ENCODE data around the gene TXNRD1.
"Not testable (repeated sequence)": the region's sequence is repeated elsewhere in the genome, so short reads cannot be mapped to it uniquely, and the experiment has no call there.

TXNRD1 gene

GRCh38 chr12:104215638-104216297, at the start of gene TXNRD1:
TSS of gene TXNRD1 (plus strand) at chr12:104215779. CDS start at chr12:104215803, 24 bp downstream.
- DNase-seq: peak; percentile 89

GRCh38 chr12:104165801-104166200, 49.8 kb upstream of the TXNRD1 start:
- no peak for DNase-seq

DNA sequence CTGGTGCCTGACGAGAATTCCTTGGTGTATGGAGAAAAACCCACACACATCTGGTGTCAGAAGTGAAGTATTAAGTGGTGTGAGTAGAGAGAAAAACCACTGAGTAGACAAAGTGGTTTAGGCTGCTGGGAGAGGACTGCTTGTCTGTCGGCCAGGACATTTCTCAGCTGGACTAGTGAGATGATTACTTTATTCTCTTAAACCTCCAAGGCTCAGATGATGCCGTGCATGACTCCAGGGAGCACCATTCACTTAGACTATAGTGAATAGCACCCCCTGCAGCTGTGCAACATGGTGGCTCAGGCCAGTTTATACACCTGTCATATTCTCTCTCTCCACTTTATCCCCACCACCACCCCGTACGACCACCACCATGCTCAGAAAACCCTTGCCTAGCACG, 49.1 kb upstream of the TXNRD1 start:
- no peak for DNase-seq

- no peak for DNase-seq
Observed at GRCh38 chr12:104167519-104168458, 47.8 kb upstream of the TXNRD1 start.

DNA sequence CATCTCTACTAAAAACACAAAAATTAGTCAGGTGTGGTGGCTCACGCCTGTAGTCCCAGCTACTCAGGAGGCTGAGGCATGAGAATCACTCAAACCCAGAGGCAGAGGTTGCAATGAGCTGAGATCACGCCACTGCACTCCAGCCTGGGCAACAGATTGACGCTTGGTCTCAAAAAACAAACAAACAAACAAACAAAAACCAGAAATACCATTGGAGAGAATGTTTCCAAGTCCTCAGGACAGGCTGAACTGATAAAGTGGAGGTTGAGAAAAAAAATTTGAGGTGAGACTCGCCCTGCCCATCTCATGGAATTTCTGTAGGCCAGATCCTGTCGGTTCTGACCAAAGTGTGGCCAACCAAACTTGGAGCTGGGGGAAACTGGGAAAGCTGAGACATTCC, 47.0 kb upstream of the TXNRD1 start:
- no peak for DNase-seq

DNA sequence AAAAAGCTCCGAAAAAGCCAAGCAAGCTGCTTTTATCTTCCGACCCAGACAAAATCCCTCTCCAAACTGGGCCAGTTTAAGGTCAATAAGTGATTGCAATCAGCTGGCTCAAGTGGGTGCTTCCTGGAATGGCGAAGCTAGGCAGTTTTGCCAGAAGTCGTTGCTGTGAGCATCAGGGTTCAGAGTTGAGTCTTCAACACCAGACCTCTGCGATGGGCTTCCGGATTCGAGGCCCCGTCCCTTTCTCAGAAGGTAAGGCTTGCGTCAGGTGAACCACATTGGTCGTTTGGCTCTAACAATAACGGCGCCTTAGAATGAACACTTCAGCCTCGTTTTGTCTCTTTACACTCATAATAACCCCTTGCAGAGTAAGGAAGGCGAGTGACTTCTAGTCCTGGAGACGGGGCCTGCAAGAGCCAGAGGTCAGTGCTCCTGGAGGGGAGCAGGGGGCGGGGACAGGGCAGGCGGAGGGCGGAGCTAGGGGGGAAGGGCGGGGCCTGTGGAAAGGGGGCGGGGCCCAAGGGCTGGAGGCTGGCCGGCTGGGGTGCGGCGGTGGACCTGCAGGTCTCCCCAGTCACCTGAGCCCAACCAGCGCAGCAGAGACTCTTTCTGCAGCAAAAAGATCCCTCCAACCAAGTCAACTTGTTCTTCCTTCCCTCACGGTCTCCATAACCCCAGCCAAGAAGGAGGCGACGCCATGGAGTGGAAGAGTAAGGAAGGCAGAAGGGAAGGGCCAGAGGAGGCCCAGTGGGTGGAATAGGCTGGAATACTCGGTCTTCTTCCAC, 43.6 kb upstream of the TXNRD1 start:
- DNase-seq: no peak

- no peak for DNase-seq
Observed at GRCh38 chr12:104172570-104172947, 43.0 kb upstream of the TXNRD1 start.

DNA sequence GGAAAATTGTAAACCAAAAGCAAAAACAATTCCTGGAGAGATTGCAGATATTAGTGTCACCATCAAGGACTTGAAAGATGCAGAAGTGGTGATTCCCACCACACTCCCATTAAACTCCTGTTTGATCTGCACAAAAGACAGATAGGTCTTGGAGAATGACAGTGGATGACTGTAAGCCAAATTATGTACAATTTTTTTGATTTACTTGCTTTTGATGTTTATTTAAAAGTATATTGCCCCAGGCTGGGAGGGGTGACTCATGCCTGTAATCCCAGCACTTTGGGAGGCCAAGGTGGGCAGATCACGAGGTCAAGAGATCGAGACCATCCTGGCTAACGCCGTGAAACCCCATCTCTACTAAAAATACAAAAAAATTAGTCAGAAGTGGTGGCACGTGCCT, 41.8 kb upstream of the TXNRD1 start:
- not testable (repeated sequence) for DNase-seq

GRCh38 chr12:104175726-104176247, 39.8 kb upstream of the TXNRD1 start:
- no peak for DNase-seq

DNA sequence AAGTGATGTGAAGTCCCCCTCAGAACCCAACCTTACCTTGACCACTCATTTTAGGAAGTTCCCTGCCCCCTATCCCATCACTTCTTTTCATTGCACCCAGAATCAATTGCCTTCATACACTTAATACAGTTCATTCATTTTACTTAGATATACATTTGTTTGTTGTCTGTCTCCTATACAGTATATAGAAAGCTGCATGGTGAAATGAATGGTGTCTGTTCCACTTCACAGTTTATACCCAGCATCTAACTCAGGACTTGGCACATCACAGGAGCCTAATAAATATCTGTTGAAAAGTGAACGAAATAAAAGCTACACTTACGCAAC, 38.3 kb upstream of the TXNRD1 start:
- no peak for DNase-seq

DNA sequence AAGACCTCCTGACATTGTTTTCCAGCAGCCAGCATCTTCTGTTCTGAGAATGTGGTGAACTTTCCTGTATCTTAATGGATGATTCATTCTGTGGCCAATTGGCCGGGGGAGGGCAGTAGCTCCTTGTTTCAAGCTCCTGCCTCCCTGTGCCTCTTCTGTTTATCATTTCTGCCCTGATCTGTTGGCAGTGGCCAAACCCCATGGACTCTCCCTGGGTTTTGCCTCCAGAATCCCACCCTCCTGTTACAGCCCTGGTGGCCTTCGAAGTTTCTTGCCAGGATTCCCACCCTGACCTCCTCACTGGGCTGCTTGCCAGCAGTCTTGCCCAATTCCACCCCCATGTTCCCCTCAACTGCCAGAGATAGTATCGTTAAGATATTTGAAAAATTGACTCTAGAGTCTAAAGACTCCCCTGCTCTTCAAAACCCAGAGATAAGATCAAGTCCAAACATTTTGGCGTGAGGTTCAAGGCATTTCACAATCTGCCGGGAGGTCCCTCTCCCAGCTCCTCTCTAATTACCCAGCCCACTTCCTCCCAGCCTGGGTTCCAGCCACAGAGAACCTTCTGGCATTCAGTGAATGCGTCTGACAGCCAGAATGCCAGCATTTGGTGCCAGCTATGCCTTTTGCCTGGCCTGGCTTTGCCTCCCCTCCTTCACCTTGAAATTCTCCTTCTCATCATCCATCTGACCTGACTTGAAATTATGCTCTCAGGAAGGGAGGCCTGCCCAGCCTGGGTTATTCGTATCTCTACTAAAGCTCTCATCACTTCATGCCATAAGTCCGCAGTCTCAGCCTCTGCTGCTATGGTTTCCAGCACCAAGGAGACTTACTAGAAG, 37.7 kb upstream of the TXNRD1 start:
- DNase-seq: peak; percentile 57

- no peak for DNase-seq
Observed at GRCh38 chr12:104180374-104180773, 35.2 kb upstream of the TXNRD1 start.

GRCh38 chr12:104181313-104181712, 34.3 kb upstream of the TXNRD1 start:
- DNase-seq: no peak

DNA sequence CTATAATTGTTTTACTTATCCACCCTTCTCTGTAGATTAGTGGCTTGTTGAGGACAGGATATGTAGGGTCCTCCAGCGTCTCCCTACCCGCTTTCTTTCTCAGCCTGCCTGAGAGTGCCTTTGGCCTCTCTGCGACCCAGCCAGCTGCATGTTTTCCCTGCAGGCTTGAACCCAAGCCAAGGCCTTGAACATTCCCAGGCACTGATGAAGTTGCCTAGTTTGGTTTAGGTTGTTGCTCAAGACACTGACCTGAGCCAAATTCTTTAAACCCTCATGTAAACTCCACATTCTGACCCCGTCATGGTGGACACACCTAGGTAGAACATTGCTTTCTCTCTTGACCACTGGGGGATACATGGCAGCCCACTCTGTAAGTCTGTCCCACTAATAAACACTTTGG, 33.4 kb upstream of the TXNRD1 start:
- no peak for DNase-seq

DNA sequence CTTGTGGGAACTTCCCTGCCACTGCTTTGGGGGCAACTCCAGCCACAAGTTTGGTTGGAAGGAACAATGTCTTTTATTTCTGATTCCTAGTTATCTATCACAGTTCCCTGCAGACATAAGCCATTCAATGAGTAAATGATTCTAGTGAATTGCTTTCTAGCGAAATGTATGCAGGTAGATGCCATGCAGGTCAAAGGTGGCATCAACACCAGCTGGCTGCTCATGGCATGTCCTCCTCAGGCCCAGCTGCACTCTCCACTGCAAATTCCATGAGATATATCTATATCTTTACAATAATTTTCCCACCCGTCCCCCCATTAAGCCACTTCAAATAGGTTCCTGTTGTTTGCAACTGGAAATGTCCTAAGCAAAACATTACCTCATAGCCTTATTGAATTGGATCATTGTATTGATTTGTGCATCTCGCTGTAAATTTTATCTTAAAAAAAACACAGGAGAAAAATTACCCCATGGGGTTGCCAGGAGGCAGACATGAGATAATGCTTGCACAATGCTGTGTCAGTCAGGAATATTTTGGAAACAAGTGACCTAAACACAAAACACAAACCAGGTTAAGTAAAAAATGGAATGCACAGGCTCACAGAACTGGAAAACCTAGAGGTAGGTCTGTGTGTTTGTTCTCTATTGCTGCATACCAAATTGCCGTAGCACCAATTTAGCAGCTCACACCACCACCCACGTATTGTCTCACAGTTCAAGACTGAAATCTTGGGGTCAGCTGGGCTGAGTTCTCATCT, 32.8 kb upstream of the TXNRD1 start:
- DNase-seq: no peak

- no peak for DNase-seq
Observed at GRCh38 chr12:104183443-104183842, 32.1 kb upstream of the TXNRD1 start.

GRCh38 chr12:104187446-104188155, 28.0 kb upstream of the TXNRD1 start:
- DNase-seq: no peak

GRCh38 chr12:104188534-104188933, 27.0 kb upstream of the TXNRD1 start:
- no peak for DNase-seq

DNA sequence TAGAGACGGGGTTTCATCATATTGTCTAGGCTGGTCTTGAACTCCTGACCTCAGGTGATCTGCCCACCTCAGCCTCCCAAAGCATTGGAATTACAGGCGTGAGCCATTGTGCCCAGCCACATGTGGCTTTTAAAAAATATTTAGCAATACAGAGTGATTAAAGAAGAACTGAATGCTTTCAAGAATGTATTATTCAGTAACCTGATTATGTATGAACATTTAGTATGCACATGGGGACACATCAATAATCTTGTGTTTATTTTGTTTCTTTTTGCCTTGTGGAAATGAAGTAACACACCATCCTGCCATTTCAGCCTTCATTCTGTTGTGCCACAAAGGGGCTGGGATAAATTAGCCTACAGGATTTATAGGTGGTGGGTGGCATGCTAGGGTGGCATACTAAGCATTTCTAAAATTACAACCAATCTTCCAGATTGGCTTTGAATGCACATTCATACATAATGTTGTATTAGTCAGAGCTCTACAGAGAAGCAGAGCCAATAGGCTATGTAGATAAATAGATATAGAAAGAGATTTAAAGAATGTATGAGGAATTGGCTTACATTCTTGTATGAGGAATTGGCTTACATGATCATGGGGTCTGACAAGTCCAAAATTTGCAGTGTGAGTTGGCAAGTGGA, 25.5 kb upstream of the TXNRD1 start:
- DNase-seq: no peak

- no peak for DNase-seq
Observed at GRCh38 chr12:104190641-104191176, 24.9 kb upstream of the TXNRD1 start.
